HG03066 (cell line): ENCODE results near the gene PRADC1.

Source experiments
- ATAC-seq: cut with Tn5 transposase; IDR thresholded peaks from one replicate; pipeline ENCODE4 v1.9.1; 2021; ENCODE audit warnings: low read depth; ENCODE audit not compliant: unreplicated experiment

PRADC1 gene

GRCh38 chr2:73259276-73259675, 26.2 kb upstream of the PRADC1 start:
- ATAC-seq: no peak

DNA sequence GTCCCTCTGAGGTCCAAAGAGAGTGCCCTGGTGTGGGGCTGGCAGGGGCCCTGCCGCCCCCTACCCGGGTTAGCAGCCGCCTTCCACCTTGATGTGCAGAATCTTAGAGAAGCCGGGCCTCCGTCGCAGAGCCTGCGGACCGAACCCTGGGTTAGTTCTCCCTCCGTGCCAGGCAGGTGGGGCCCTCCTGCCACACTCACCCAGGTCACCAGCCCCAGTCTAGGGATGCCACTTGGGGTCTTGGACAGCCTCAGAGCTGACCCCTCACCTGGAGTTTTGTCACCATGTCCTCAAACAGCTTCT, 25.8 kb upstream of the PRADC1 start:
- no peak for ATAC-seq

GRCh38 chr2:73258186-73258912, 25.3 kb upstream of the PRADC1 start:
- ATAC-seq: no peak

DNA sequence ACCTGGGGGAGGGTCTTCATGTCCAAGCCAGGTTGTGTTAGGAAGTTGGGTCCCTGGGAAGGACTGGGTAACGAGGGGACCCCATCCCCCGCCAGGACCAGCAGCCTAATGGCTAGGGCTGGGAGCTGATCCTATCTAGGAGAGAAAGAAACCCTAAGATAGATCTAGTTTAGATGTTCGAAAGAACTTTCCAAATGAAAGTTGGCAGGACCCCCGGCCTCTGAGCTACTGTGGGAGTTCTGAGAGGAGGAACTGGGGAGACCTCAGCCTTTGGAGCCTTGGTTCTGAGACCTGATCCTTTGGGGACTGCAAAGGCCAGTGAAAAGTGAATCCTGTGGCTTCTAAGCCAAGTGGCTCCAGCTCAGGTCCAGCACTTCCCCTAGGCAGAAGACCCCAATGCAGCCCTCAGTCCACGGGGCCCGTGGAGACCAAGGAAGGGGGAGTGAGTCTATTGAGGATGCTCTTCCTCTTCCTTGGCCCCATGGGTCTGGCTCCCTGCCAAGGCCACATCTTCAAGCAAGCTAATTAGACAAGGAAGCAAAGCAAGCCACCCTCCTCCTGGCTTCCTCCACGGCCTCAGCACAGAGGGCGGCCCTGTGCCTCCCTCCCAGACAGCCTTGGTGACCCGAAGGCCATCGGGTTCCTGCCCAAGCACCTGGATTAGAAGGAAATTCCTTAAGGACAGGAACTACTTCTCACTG, 24.5 kb upstream of the PRADC1 start:
- no peak for ATAC-seq

DNA sequence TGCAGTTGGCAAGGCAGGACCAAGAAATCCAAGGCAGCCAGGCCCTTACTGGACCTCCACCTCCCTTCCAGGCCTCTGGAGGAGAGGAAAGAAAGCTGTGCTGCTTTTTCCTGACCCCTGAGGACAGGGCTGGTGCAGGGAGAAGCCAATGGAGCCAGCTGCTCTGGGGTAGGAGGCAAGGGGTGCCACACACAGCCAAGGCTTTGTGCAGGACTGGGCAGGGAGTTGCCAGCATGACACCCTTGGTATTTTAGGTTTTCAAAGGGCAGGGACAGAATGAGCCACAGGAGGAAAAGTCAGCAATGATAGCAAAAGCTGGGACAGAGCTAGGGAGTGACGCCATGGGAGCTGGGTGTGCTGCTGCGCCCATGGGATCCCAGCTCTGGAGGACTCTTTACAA, 24.0 kb upstream of the PRADC1 start:
- no peak for ATAC-seq

- no peak for ATAC-seq
Observed at GRCh38 chr2:73256618-73256922, 23.5 kb upstream of the PRADC1 start.

DNA sequence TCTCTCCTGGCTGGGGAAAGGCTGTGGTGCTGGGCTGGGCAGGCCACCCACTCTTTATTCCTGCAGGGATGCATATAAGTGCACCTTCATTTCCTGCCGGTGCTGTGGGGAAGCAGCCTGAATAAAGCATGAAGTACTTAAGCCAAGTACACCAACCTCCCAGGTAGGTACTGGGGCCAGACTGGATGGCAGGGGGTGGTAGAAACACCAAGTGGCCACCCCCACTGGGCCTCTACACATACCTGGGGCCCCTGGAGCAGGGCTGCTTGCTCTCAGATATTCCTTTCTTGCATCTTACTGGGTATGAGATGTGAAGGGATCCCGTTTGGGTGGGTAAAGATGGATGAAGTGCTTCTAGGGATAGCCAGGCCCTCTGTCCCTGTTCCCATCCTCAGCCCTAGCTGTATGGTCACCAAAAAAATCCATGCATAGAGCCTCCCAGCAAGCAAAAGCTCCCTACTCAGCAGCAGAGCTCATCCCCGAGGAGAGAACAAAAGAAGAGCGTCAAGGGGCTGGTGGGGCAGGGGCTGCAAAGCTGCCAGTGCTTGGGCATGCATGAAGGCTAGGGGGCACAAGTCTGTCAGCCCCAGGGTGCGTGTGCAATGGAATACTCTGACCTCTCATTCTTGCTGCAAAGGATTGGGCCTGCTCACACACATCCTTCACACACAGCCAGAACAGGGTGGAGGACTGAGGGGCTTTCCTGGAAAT, 23.0 kb upstream of the PRADC1 start:
- ATAC-seq: no peak

- no peak for ATAC-seq
Observed at GRCh38 chr2:73255007-73255644, 22.1 kb upstream of the PRADC1 start.

DNA sequence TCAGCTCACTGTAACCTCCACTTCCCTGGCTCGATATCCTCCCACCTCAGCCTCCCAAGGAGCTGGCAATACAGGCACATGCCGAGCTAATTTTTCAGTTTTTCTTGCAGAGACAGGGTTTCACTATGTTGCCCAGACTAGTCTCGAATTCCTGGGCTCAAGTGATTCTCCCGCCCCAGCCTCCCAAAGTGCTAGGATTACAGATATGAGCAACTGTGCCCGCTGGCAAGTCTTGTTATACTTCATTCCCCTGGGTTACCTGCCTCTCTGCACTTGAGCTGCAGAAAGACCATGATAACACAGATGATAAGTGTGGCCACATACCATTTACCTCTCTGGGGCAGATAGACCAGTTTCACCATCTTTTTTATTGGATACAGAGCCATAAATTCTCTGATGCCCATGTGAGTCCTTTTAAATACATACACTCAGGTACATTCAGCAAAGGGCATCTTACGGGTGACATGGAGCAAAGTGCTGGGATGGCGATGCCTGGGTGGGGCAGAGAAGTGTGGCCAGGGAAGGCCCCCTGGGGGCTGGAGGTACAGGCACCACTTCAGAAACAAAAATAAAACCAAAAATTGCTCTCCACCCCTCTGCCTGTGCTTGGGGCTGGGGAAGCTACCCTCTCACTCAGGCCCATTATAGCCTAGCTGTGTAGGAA, 21.4 kb upstream of the PRADC1 start:
- no peak for ATAC-seq

DNA sequence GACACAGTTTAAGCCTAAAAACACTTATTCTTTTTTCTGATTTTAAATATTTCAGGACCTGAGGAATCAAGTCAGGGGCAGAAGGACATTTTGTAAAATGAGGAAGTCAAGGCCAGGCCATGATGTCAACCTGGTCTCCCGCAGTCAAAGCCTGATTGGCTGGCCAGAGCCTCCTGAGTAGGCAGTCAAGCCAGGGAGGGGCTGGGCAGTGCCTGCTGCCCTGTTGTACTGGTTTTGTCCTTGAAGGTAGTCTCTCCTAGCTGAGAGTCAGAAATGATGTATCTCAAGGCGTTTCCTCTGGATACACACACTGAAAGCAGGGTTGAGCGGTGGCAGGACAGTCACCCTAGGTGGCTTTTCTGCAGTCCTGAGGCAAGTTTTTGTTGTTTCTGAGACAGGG, 20.9 kb upstream of the PRADC1 start:
- ATAC-seq: no peak

DNA sequence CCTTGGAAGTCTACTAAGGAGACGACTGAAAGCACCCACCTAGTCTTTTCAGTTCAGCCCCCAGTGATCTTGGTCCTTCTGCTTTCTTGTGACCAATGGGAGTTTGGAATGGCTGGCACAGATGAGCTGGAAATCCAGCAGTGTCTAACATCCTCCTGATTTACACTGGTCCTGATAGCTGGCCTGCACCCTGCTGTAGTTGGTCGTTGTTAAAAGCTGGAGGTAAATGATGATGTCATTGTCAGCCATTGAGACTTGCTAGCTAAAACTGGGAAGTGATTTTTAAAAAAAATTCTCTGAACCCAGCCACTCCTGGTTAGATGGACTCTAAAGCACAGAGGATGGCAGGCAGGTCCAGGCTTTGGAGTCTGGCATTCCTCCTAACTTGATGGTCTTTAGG, 20.4 kb upstream of the PRADC1 start:
- ATAC-seq: no peak

DNA sequence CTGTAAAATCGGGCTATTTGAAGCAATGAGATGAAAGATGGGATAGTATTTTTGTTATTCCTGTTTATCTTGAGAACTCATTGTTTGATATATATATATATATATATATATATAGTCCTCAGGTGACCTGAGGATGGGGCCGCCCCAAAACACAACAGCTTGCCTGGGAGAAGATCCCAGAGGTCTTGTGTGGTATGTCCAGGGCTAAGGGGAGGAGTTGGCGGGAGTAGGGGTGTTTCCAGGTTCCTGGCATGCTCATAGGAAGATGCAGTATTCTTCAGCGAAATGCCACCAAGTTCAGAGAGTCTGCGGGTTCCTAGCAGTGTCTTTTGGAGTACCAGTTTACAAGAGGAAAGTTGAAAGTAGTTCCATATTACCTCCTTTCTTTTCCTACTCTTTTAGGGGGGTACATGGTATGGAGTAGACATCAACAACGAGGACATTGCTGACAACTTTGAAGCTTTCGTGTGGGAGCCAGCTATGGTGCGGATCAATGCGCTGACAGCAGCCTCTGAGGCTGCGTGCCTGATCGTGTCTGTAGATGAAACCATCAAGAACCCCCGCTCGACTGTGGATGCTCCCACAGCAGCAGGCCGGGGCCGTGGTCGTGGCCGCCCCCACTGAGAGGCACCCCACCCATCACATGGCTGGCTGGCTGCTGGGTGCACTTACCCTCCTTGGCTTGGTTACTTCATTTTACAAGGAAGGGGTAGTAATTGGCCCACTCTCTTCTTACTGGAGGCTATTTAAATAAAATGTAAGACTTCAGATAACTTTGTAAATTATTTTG, 19.4 kb upstream of the PRADC1 start:
- ATAC-seq: no peak

DNA sequence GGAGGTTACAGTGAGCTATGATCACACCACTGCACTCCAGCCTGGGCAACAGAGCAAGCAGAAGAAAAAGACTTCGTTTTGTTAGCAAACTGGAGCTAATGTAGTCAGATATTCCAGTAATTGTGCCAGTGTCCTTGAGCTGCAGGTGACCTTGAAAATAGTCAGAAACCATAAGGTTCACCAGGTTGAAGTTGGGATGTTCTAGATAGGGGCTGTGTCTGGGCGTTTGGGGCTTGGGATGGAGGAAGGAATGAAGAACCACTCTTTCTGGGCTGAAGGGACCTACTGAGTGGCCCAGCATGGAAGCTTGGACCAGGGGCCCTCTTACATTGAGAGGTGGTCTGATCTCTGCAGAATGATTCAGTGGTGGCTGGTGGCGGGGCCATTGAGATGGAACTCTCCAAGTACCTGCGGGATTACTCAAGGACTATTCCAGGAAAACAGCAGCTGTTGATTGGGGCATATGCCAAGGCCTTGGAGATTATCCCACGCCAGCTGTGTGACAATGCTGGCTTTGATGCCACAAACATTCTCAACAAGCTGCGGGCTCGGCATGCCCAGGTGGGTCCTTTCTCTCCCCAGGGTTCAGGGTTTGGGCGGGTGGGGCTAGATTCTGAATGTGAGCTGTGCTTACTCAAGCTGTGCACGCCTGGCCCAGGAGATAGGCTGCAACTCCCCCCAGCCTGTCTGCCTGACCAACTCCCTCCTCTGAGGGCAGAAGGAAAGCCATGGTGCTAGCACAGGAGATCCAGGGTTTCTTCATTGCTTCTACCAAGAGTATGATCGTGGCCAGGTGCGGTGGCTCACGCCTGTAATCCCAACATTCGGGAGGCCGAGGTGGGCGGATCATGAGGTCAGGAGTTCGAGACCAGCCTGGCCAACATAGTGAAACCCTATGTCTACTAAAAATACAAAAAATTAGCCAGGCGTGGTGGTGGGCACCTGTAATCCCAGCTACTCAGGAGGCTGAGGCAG, 18.1 kb upstream of the PRADC1 start:
- no peak for ATAC-seq

DNA sequence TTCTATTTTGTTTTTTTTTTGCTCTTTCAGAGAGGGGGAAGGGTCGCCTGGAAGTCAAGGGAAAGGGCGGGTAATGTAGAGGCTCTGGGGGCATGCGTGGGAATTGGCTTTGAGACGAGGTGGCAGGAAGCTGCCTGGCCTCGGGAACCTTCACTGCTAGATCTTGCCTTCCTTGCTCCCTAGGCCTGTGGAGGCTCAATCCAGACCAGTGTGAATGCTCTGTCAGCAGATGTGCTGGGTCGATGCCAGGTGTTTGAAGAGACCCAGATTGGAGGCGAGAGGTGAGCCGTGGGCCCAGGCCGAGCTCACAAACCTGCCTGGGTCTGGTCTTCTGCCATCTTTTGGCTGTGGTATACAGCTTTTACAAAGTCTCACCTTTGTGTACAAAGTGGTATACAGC, 16.6 kb upstream of the PRADC1 start:
- no peak for ATAC-seq

- ATAC-seq: no peak
Observed at GRCh38 chr2:73246850-73247249, 13.8 kb upstream of the PRADC1 start.

GRCh38 chr2:73244580-73244979, 11.5 kb upstream of the PRADC1 start:
- ATAC-seq: no peak

DNA sequence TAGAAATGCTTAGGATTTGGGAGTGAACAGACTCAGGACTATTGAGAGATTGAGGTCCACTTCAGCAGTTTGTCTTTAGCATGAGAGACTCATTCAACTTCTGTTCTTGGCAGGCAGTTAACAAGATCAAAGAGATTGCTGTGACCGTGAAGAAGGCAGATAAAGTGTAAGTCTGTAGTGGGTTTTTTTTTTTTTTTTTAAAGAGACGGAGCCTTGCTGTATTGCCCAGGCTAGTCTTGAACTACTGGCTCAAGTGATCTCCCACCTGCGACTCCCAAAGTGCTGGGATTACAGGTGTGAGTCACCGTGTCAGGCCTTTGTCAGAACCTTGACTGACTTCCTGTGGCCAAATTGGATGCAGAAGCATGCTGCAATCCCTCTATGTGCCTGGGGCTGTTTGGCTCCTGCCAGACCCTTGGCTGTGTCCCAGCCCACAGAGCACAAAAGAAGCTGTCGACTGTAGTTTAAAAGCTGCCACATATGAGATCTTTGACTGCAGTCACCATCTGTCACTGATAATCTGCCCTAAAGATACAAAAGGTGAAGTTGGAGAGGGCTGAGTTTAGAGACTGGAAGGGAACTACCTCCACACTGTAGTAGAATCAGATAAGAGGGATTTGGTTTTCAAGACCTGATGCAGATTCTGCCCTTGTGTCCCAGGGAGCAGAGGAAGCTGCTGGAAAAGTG, 11.0 kb upstream of the PRADC1 start:
- no peak for ATAC-seq

DNA sequence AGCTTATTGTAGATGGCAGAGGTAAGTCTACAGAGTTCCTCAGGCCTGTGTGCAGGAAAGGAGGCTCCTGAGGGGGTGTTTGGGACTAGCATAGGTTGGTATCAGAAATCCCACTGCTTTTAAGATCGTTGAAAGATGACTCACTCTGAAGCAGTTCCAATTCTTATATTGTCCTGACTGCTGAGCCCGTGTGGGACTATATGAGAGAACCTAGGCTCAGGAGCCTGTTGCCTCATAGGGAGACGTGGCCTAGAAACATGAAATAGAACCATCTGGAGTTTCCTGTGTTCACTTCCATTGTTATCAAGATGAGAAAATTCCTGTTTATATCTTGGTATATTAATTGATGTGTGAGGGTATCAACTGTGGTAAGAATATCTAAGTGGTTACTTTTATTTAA, 6.7 kb upstream of the PRADC1 start:
- ATAC-seq: no peak

- ATAC-seq: no peak
Observed at GRCh38 chr2:73238976-73239375, 5.9 kb upstream of the PRADC1 start.
